Measurements from ENCODE around the gene CCNI. TPM values are rescaled to one million over a fixed set of nuclear protein-coding genes. Genes with fewer than 3 reads are reported as not detected.

CCNI gene
- total and polyA plus RNA-seq, 4 donors: 36.2 to 87.5 (median 62.3) TPM

GRCh38 chr4:77113069-77113468, 37.3 kb upstream of the CCNI start:
- H3K27ac ChIP-seq (ENCODE audit: low read depth in 1 of 2, low read length in 2 of 2): no peak overlapping the region
- no peak for DNase-seq (ENCODE audit: low spot score)

GRCh38 chr4:77110730-77111129, 34.9 kb upstream of the CCNI start:
- no peaks in the 10 kb centered on the region for H3K9me3 ChIP-seq (ENCODE audit: control insufficient read depth in 4 of 4, low read length in 3 of 4)
- H3K9ac ChIP-seq (ENCODE audit: low read depth in 1 of 2, low read length in 2 of 2): no peak overlapping the region
- H3K36me3 ChIP-seq (ENCODE audit: control insufficient read depth in 4 of 4, insufficient read depth in 3 of 4, low read depth in 1 of 4, low read length in 3 of 4): no peaks in the 10 kb centered on the region
- WGBS: 96% methylated on average over 1 of the region's 1 CpG
- no peak overlapping the region for H3K4me3 ChIP-seq (ENCODE audit: low read depth in 1 of 3, low read length in 3 of 3)
- no peaks in the 10 kb centered on the region for H3K27me3 ChIP-seq (ENCODE audit: control insufficient read depth in 4 of 4, insufficient read depth in 4 of 4, low read length in 3 of 4)
- no peak for TF ChIP-seq ATF3 (IDR thresholded peaks at IDR 0.05)
- TF ChIP-seq RXRA (IDR thresholded peaks at IDR 0.05): no peak
- TF ChIP-seq GABPA (IDR thresholded peaks at IDR 0.05 in 1 of 2, conservative IDR thresholded peaks at IDR 0.05 in 1 of 2): no peak
- no peak for TF ChIP-seq JUND (IDR thresholded peaks at IDR 0.05)
- TF ChIP-seq SP1 (IDR thresholded peaks at IDR 0.05): no peak
- no peak for TF ChIP-seq EGR1 (IDR thresholded peaks at IDR 0.05; ENCODE audit: low read depth in 2 of 2)
- TF ChIP-seq MAX (IDR thresholded peaks at IDR 0.05): no peak
- TF ChIP-seq ZBTB33 (IDR thresholded peaks at IDR 0.05): no peak
- no peak for TF ChIP-seq HNF4A (conservative IDR thresholded peaks at IDR 0.05)
- TF ChIP-seq HNF4G (IDR thresholded peaks at IDR 0.05): no peak
- peaks cover 0 to 3% (median 0%) of the 10 kb centered on the region in 4 donors for H3K4me1 ChIP-seq (ENCODE audit: control insufficient read depth in 4 of 4, insufficient read depth in 4 of 4, low read length in 3 of 4)
- DNase-seq (ENCODE audit: low spot score): no peak
- no peak overlapping the region for H3K27ac ChIP-seq (ENCODE audit: low read depth in 1 of 2, low read length in 2 of 2)

More at GRCh38 chr4:77113069-77113468, 37.3 kb upstream of the CCNI start:
- H3K4me1 ChIP-seq (ENCODE audit: control insufficient read depth in 4 of 4, insufficient read depth in 4 of 4, low read length in 3 of 4): peaks cover 0 to 3% (median 0%) of the 10 kb centered on the region in 4 donors
- H3K9me3 ChIP-seq (ENCODE audit: control insufficient read depth in 4 of 4, low read length in 3 of 4): no peaks in the 10 kb centered on the region
- no peak overlapping the region for H3K4me3 ChIP-seq (ENCODE audit: low read depth in 1 of 3, low read length in 3 of 3)
- WGBS: 93% methylated on average over 29 of the region's 29 CpGs
- no peak overlapping the region for H3K9ac ChIP-seq (ENCODE audit: low read depth in 1 of 2, low read length in 2 of 2)
- no peaks in the 10 kb centered on the region for H3K27me3 ChIP-seq (ENCODE audit: control insufficient read depth in 4 of 4, insufficient read depth in 4 of 4, low read length in 3 of 4)
- TF ChIP-seq ZBTB33 (IDR thresholded peaks at IDR 0.05): no peak
- TF ChIP-seq HNF4A (conservative IDR thresholded peaks at IDR 0.05): no peak
- TF ChIP-seq FOXA2 (IDR thresholded peaks at IDR 0.05): no peak
- TF ChIP-seq GABPA (IDR thresholded peaks at IDR 0.05 in 1 of 2, conservative IDR thresholded peaks at IDR 0.05 in 1 of 2): no peak
- TF ChIP-seq TAF1 (conservative IDR thresholded peaks at IDR 0.05): no peak
- no peak for TF ChIP-seq REST (IDR thresholded peaks at IDR 0.05)
- TF ChIP-seq YY1 (IDR thresholded peaks at IDR 0.05): no peak
- no peak for TF ChIP-seq NR2F2 (IDR thresholded peaks at IDR 0.05)
- TF ChIP-seq HNF4G (IDR thresholded peaks at IDR 0.05): no peak
- no peak for TF ChIP-seq RAD21 (IDR thresholded peaks at IDR 0.05)
- H3K36me3 ChIP-seq (ENCODE audit: control insufficient read depth in 4 of 4, insufficient read depth in 3 of 4, low read depth in 1 of 4, low read length in 3 of 4): no peaks in the 10 kb centered on the region
